CD14-positive monocyte (primary cell): ENCODE data around the gene SCMH1. TPM values are rescaled to one million over a fixed set of nuclear protein-coding genes. Genes with fewer than 3 reads are reported as not detected.

Source experiments
- DNase-seq, 3 donors: peaks; one replicate each; pipeline ENCODE4 v3.0.0-alpha.2; 2011 to 2022
- H2AFZ ChIP-seq: 2 replicates; pipeline ENCODE4 v1.6.0; 2012; ENCODE audit warnings: mild to moderate bottlenecking, low read depth, low read length, inconsistent platforms; ENCODE audit not compliant: insufficient read depth, poor library complexity, severe bottlenecking
- H3K27ac ChIP-seq, 2 donors: 1 replicate in 1 of 2; 2 replicates in 1 of 2; pipeline ENCODE4 v1.5.1; 2012 to 2013; ENCODE audit warnings: low read length in 2 of 2, control low read depth in 1 of 2, inconsistent platforms in 1 of 2, low read depth in 1 of 2, mild to moderate bottlenecking in 1 of 2
- H3K27me3 ChIP-seq, 2 donors: one replicate each; pipeline versions ENCODE4 v1.6.0 to v1.6.1; 2011 to 2013; ENCODE audit warnings: low read length in 2 of 2; ENCODE audit not compliant: control insufficient read depth in 2 of 2, insufficient read depth in 2 of 2
- H3K36me3 ChIP-seq, 2 donors: replicated peaks in 1 of 2; 1 replicate in 1 of 2; 2 replicates in 1 of 2; pipeline versions ENCODE4 v1.5.1 to v1.6.1; 2012 to 2013; ENCODE audit warnings: low read length in 2 of 2, control low read depth in 1 of 2, inconsistent platforms in 1 of 2, mild to moderate bottlenecking in 1 of 2; ENCODE audit not compliant: insufficient read depth in 2 of 2, control insufficient read depth in 1 of 2
- H3K4me1 ChIP-seq, 2 donors: 1 replicate in 1 of 2; 2 replicates in 1 of 2; pipeline versions ENCODE4 v1.5.1 to v1.6.1; 2012 to 2013; ENCODE audit warnings: low read length in 2 of 2, control low read depth in 1 of 2, inconsistent platforms in 1 of 2, mild to moderate bottlenecking in 1 of 2, moderate library complexity in 1 of 2; ENCODE audit not compliant: insufficient read depth in 2 of 2, control insufficient read depth in 1 of 2
- H3K4me2 ChIP-seq: replicated peaks from 2 replicates; pipeline ENCODE3; 2012; ENCODE audit warnings: low read length, moderate library complexity, mild to moderate bottlenecking; ENCODE audit not compliant: poor library complexity, severe bottlenecking; ENCODE audit errors: extremely low read depth
- H3K4me3 ChIP-seq, 3 experiments: fragments of 200-600 bp in 1 of 3; sonication (generic) in 1 of 3; replicated peaks in 1 of 3; 1 replicate in 2 of 3; 2 replicates in 1 of 3; pipeline ENCODE4 v1.5.1; 2011 to 2013; ENCODE audit warnings: low read length in 3 of 3, mild to moderate bottlenecking in 3 of 3, control low read depth in 2 of 3, low read depth in 2 of 3, inconsistent platforms in 1 of 3, moderate library complexity in 1 of 3
- H3K79me2 ChIP-seq: 2 replicates; pipeline ENCODE4 v1.6.0; 2012; ENCODE audit warnings: mild to moderate bottlenecking, control low read depth, inconsistent platforms, low read length, moderate library complexity; ENCODE audit not compliant: insufficient read depth
- H3K9ac ChIP-seq: 2 replicates; pipeline ENCODE4 v1.6.0; 2017; ENCODE audit warnings: low read length, mild to moderate bottlenecking; ENCODE audit not compliant: insufficient read depth, poor library complexity, severe bottlenecking
- H3K9me3 ChIP-seq, 2 donors: replicated peaks in 1 of 2; 1 replicate in 1 of 2; 2 replicates in 1 of 2; pipeline versions ENCODE4 v1.5.1 to v1.6.1; 2012 to 2013; ENCODE audit warnings: low read length in 2 of 2, control low read depth in 1 of 2; ENCODE audit not compliant: control insufficient read depth in 1 of 2, insufficient read depth in 1 of 2
- H4K20me1 ChIP-seq: 2 replicates; pipeline ENCODE4 v1.6.0; 2012; ENCODE audit warnings: mild to moderate bottlenecking, low read length, control low read depth, moderate library complexity; ENCODE audit not compliant: insufficient read depth
- H3K27ac Mint-ChIP-seq, 7 donors: one replicate each; pipeline ENCODE4 v1.8.0; 2020; ENCODE audit warnings: mild to moderate bottlenecking in 7 of 7, mixed read lengths in 7 of 7, moderate library complexity in 6 of 7, inconsistent platforms in 2 of 7
- H3K27me3 Mint-ChIP-seq, 3 donors: one replicate each; pipeline ENCODE4 v1.8.0; 2021 to 2022; ENCODE audit warnings: low read depth in 3 of 3, mild to moderate bottlenecking in 3 of 3, mixed read lengths in 3 of 3, moderate library complexity in 3 of 3, inconsistent platforms in 1 of 3
- H3K36me3 Mint-ChIP-seq, 2 donors: one replicate each; pipeline ENCODE4 v1.8.0; 2020; ENCODE audit warnings: mixed read lengths in 2 of 2, inconsistent platforms in 1 of 2, mild to moderate bottlenecking in 1 of 2
- H3K4me1 Mint-ChIP-seq: one replicate; pipeline ENCODE4 v1.8.0; 2020; ENCODE audit warnings: mild to moderate bottlenecking, mixed read lengths
- H3K4me3 Mint-ChIP-seq, 2 donors: one replicate each; pipeline ENCODE4 v1.8.0; 2020; ENCODE audit warnings: mild to moderate bottlenecking in 2 of 2, mixed read lengths in 2 of 2, moderate library complexity in 1 of 2
- H3K9me3 Mint-ChIP-seq, 7 donors: one replicate each; pipeline ENCODE4 v1.8.0; 2020 to 2022; ENCODE audit warnings: mixed read lengths in 7 of 7, mild to moderate bottlenecking in 6 of 7, moderate library complexity in 6 of 7, inconsistent platforms in 2 of 7
- WGBS: methylation state at CpG from one replicate; pipeline ENCODE4 v1.1.5; 2013; ENCODE audit warnings: missing lambda C conversion rate; ENCODE audit not compliant: insufficient coverage; 5-methylcytosine and 5-hydroxymethylcytosine counted together
- intact Hi-C, 2 donors: fragments of 100-400 bp; cut with micrococcal nuclease; formaldehyde crosslinking; loops; one replicate each; pipeline versions ENCODE4 v1.15.0 to v1.15.1; 2023
- polyA plus RNA-seq, 3 donors: library from polyadenylated mRNA; depleted of rRNA in 1 of 3; unstranded in 2 of 3; stranded (reverse) in 1 of 3; fragments of 300-500 nt in 2 of 3; fragments of >200 nt in 1 of 3; fragmentation: Illumina TruSeq in 2 of 3; gene quantifications; 1 replicate in 2 of 3; 2 replicates in 1 of 3; pipeline ENCODE4 v1.2.3, GENCODE V29; 2012 to 2021
- TF ChIP-seq, protein P1 (sequence below): fragments of 200-600 bp; IDR thresholded peaks from one replicate; pipeline ENCODE4 v1.8.0; 2022; ENCODE audit warnings: antibody characterized with exemption, mild to moderate bottlenecking

Gene SCMH1
- polyA plus RNA-seq, 3 donors, result 0.66 to 12.7 (median 0.74) TPM

DNA sequence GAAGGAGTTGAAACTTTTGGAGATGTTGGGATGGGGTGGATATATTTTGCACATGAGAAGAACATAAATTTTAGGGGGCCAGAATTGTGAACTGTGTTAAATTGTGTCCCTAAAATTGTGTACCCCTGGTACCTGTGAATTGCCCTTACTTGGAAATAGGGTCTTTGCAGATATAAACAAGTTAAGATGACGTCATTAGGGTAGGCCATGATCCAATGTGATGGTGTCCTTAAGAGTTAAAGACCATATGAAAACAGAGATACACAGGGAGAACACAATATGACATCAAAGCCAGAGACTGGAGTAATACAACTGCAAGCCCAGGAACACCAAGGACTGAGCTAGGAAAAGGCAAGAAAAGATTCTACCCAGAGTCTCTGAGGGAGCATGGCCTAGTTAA, 24.0 kb downstream of the SCMH1 start:
- intact Hi-C loops, result no loop called here
- Mint-ChIP-seq H3K27me3 (no peaks in the 10 kb centered on the region), H3K4me3 (no peak overlapping the region), H3K4me1 (peaks cover 27% of the 10 kb centered on the region), H3K27ac (no peak overlapping the region), H3K36me3 (peaks cover 15 to 29% of the 10 kb centered on the region in 2 donors), H3K9me3 (peaks cover 13 to 22% (median 16%) of the 10 kb centered on the region in 7 donors)
- Histone ChIP-seq H3K79me2 (peaks cover 56% of the 10 kb centered on the region), H3K27me3 (no peaks in the 10 kb centered on the region), H3K9ac (no peak overlapping the region), H4K20me1 (no peaks in the 10 kb centered on the region), H3K36me3 (peaks cover 0 to 12% of the 10 kb centered on the region in 2 donors), H2AFZ (no peak overlapping the region), H3K4me3 (no peak overlapping the region), H3K4me2 (no peak overlapping the region), H3K9me3 (peaks cover 12 to 17% of the 10 kb centered on the region in 2 donors), H3K4me1 (peaks cover 5 to 13% of the 10 kb centered on the region in 2 donors), H3K27ac (no peak overlapping the region)
- TF ChIP-seq, protein P1, sequence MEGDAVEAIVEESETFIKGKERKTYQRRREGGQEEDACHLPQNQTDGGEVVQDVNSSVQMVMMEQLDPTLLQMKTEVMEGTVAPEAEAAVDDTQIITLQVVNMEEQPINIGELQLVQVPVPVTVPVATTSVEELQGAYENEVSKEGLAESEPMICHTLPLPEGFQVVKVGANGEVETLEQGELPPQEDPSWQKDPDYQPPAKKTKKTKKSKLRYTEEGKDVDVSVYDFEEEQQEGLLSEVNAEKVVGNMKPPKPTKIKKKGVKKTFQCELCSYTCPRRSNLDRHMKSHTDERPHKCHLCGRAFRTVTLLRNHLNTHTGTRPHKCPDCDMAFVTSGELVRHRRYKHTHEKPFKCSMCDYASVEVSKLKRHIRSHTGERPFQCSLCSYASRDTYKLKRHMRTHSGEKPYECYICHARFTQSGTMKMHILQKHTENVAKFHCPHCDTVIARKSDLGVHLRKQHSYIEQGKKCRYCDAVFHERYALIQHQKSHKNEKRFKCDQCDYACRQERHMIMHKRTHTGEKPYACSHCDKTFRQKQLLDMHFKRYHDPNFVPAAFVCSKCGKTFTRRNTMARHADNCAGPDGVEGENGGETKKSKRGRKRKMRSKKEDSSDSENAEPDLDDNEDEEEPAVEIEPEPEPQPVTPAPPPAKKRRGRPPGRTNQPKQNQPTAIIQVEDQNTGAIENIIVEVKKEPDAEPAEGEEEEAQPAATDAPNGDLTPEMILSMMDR, result no peak
- no peak for DNase-seq
- WGBS, result no CpG with 5 or more reads among the region's 1 CpG

DNA sequence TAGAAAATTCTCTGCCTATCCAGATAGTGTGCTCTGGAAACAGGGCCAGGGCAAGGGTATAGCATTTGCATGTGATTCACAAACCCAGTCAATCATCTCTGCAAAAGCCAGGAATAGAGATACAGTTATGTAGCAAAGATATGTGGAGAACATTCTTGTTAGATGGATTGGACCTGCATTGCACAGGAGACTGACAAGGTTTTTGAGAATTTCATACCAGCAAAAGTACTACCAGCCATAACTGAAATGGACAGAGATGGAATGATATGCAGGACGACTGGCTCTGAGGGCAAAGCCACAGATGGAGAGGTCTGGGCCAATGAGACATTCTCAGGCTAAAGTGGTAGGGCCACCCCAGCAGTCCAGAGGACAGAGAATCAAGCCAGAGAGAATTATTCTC, 24.7 kb downstream of the SCMH1 start:
- H3K36me3 Mint-ChIP-seq, result peaks cover 15 to 29% of the 10 kb centered on the region in 2 donors

More for the DNA sequence above, 24.7 kb downstream of the SCMH1 start:
- H3K27ac Mint-ChIP-seq, result no peak overlapping the region
- Histone ChIP-seq H3K4me2 (no peak overlapping the region), H3K9me3 (peaks cover 12 to 17% of the 10 kb centered on the region in 2 donors), H3K79me2 (peaks cover 57% of the 10 kb centered on the region), H2AFZ (no peak overlapping the region), H3K9ac (no peak overlapping the region), H3K4me3 (no peak overlapping the region), H3K27me3 (no peaks in the 10 kb centered on the region), H3K4me1 (peaks cover 3 to 11% of the 10 kb centered on the region in 2 donors), H3K27ac (no peak overlapping the region), H3K36me3 (peaks cover 0 to 12% of the 10 kb centered on the region in 2 donors), H4K20me1 (no peaks in the 10 kb centered on the region)
- intact Hi-C loops, result no loop called here
- TF ChIP-seq, protein P1, result no peak
- H3K27me3 Mint-ChIP-seq, result no peaks in the 10 kb centered on the region
- no peak overlapping the region for H3K4me3 Mint-ChIP-seq
- H3K4me1 Mint-ChIP-seq, result peaks cover 23% of the 10 kb centered on the region
- DNase-seq, result no peak
- peaks cover 13 to 22% (median 16%) of the 10 kb centered on the region in 7 donors for H3K9me3 Mint-ChIP-seq
- WGBS, result 100% methylated on average over 1 of the region's 1 CpG
